CD4-positive, alpha-beta T cell treated with Interleukin-17A for 1 hour (primary cell): ENCODE data around the gene MRPL18.
"Not testable (repeated sequence)": the region's sequence is repeated elsewhere in the genome, so short reads cannot be mapped to it uniquely, and the experiment has no call there.

Experiments used
- DNase-seq: peaks from one replicate; pipeline ENCODE4 v3.0.0-alpha.2; 2020

MRPL18 gene

DNA sequence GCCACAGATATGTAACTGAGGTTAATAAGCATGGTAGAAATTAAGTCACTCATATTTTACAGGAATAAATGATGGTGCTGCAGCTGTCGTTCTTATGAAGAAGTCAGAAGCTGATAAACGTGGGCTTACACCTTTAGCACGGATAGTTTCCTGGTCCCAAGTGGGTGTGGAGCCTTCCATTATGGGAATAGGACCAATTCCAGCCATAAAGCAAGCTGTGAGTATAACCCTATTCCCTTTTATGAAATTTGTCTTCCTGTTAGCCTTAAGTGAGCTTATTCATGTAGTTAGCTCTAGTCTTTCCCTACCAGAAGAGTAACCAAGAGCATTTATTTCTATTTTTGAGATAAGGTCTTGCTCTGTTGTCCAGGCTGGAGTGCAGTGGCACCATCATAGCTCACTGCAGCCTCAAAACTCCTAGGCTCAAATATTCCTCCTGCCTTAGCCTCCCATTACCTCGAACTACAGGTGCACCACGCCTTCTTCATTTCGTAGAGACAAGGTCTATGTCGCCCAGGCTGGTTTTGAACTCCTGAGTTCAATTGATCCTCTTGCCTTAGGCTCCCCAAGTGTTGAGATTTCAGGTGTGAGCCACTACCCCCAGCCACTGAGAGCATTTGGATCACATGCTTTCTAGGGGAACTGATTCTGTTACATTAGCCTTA, 12.9 kb upstream of the MRPL18 start:
- DNase-seq = no peak

DNA sequence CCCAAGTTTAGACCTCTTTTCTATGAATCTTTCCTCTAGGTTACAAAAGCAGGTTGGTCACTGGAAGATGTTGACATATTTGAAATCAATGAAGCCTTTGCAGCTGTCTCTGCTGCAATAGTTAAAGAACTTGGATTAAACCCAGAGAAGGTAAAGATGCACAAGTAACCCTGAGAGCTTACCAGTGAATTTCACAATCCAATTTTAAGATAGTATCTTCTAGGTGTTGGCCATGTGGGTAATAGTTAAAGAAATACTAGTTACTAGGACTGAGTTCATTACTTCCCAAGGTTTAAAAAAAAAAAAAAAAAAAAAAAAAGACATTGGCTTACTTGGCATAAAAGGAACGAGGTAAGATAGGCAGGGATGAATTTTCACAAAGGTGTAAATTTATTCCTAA, 12.1 kb upstream of the MRPL18 start:
- no peak for DNase-seq

GRCh38 chr6:159778542-159779103, 11.6 kb upstream of the MRPL18 start:
- no peak for DNase-seq

DNA sequence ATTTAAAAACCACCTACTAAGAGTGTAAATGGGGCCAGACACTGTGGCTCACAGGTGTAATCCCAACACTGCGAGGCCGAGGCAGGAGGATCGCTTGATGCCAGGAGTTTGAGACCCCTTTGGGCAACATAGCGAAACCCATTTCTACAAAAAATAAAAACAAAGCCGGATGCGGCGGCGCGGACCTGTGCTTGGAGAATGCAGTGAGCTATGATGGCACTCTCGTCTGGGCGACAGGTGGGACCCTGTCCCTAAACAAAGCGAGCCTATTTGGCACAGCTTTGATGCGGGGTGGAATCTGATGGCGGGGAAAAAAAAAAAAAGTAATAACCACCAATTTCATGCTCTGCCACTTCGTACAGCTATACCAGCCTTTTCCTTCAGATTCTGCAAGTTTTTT, 2.0 kb upstream of the MRPL18 start:
- DNase-seq = peak; percentile 25

- DNase-seq = peak; percentile 34
Measured at GRCh38 chr6:159788753-159789376, 1.4 kb upstream of the MRPL18 start.

- peak; percentile 100 for DNase-seq
Measured at GRCh38 chr6:159789377-159790148, 704 bp upstream of the MRPL18 start, which contains the start of gene TCP1. TCP1 (minus strand) TSS chr6:159789602; CDS start chr6:159789468, 134 bp downstream.

DNA sequence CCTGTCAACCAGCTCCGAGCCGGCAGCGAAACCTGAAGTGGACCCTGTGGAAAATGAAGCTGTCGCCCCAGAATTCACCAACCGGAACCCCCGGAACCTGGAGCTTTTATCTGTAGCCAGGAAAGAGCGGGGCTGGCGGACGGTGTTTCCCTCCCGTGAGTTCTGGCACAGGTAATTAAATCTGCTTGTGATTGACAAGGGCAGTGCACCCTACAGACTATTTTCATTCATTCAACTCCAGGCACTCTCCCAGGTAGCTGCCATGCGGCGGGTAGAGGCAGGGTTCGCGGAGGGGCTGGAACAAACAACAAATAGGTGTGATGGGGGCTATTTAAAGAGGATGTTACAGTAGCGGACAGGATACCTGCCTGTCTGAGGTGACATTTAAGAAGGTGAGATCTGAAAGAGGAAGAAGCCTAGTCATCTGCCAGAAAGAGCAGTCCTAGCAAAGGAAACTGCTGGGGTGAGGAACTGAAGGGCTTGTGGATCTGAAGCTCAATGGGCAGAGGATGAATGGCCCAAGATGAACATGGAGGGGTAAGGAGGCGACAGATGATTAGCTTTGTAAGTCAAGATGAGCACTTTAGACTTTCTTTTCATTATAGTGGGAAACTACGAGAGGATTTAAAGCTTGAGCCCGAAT, 810 bp downstream of the MRPL18 start:
- peak; percentile 35 for DNase-seq

- not testable (repeated sequence) for DNase-seq
Measured at GRCh38 chr6:159794976-159795375, 4.7 kb downstream of the MRPL18 start.

DNA sequence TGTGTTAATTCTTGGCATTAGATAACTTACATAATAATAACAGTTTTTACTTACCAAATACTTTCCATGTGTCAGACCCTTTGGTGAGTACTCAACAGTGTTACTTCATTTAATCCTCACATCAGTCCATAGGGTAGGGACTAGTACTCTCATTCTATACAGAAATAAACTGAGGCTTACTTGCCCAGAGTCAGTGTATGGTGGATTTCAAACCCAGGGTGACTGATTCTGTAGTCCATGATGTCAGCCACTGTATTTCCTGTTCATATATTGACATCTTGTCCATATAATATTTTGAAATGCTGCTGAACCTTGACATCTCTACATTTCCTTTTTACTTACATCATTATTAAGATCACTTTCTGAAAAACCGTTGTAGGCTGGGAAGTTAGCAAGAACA, 7.3 kb downstream of the MRPL18 start:
- DNase-seq = no peak

GRCh38 chr6:159800141-159800865, 10.0 kb downstream of the MRPL18 start, which contains the start of gene PNLDC1:
PNLDC1 (plus strand) TSS chr6:159800276; CDS start chr6:159800308, 32 bp downstream.
- no peak for DNase-seq

DNA sequence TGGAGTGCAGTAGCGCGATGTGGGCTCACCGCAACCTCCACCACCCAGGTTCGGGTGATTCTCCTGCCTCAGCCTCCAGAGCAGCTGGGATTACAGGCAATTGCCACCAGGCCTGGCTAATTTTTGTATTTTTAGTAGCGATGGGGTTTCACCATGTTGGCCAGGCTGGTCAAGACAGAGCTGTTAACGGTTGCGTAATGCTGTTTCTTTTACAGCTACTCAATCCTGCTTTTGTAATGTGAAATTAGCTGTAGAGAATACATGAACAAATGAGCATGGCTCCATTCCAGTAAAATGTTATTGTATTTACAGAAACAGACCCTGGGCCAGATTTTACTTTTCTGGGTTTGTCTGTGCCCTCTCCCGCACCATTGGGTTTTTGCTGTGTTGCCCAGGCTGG, 11.7 kb downstream of the MRPL18 start:
- DNase-seq = no peak

- DNase-seq = no peak
Measured at GRCh38 chr6:159804504-159804903, 14.2 kb downstream of the MRPL18 start.

DNA sequence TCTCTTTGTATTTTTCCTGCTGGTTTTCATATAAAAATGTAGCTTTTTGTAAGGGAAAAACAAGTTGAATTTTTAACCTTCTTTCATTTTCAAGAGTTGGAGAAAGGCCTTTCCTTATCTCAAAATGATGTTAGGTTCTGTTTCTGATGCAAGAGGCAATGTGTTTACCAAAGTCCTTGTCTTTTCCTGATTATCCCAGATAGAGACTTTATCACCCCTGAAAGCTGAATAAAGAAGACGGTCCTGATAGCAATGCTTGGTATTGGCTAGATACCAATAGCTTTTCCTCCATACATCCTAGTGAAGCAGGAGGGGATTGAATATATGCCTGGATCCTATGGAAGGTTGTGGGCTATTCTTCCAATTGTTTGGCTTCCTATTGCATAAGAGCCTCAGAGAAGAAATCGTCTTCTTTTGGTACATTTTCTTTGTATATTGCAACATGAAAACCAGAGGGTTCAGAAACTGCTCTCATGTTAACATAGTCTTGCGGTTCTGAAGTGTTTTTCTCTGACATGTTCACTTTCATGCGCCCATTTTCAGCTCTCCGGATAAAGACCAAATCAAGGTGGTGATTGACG, 15.3 kb downstream of the MRPL18 start:
- DNase-seq = no peak

DNA sequence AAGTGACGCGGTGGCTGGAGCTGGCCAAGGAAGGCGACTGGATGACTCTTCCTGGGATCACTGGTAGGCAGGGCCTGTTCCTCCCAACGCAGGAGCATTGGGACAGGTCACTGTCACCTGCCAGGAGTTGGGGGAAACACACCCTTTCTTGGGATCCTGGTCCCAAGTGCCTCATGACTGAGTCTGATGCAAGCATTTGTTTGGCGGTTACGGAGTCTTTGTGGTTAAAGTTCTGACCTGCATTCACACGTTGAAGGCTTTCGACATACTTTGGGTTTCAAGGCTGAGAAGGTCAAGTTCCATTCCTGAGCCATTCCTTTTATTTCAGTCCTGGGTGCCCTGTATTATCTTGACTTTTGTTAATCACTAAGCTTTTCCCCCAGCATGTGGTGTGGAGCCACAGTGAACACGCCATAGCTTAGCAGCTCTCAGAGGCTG, 15.8 kb downstream of the MRPL18 start:
- no peak for DNase-seq

GRCh38 chr6:159807150-159807858, 17.0 kb downstream of the MRPL18 start:
- DNase-seq = no peak

DNA sequence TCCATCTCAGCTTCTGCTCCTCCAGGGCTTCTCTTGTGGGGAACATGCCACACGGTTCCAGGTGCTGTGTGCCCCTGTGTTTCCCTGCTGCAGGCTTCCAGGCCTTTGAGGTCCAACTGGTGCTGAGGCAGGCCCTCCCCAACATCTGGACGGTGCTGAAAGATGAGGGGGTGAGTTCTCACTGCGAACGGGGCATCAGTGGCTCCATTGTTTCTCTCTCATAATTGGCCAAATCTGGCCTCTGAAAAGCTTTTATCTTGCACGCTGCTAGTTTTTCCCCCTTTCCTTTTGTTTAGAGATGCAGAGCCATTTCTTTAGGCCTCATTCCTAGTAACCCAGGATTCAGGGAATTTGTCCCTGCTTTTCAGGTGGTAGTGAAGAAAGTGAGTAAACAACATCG, 18.4 kb downstream of the MRPL18 start:
- no peak for DNase-seq

- DNase-seq = no peak
Measured at GRCh38 chr6:159809149-159809548, 18.9 kb downstream of the MRPL18 start.

GRCh38 chr6:159813781-159814180, 23.5 kb downstream of the MRPL18 start:
- DNase-seq = no peak

- no peak for DNase-seq
Measured at GRCh38 chr6:159815410-159815809, 25.1 kb downstream of the MRPL18 start.

DNA sequence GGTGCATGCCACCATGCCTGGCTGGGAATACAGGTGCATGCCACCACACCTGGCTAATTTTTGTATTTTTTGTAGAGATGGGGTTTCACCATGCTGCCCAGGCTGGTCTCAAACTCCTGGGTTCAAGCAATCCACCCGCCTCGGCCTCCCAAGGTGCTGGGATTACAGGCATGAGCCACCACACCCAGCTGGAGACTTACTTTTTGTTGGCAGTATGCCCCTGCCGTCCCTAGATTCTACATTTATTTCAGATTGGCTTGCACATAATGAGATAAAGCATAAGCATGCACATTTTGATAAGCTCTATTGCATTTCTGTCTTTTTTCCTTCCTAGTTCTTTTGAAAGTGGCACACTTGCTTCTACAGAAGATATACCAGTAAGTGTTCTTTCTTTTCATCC, 26.5 kb downstream of the MRPL18 start:
- not testable (repeated sequence) for DNase-seq
